WTC11 (cell line): ENCODE measurements around the gene ARHGAP10. TPM values are rescaled to one million over a fixed set of nuclear protein-coding genes. Genes with fewer than 3 reads are reported as not detected.
A peak's percentile ranks its signal among the peaks of the same experiment; 100 is the strongest.

Source experiments
- ATAC-seq: fragments of 200-7000 bp; cut with Tn5 transposase; 2 replicates; pipeline ENCODE4 v1.10.0; 2021; ENCODE audit warnings: mild to moderate bottlenecking, moderate library complexity
- CTCF ChIA-PET: fragments of 300-600 bp; sonication (Branson Sonifier 250); formaldehyde crosslinking; loops from one replicate; lab custom pipeline; 2021; ENCODE audit warnings: antibody characterized with exemption; lab: Charles Lee
- POLR2A ChIA-PET: fragments of 350-600 bp; sonication (Branson Sonifier 250); formaldehyde crosslinking; loops from one replicate; lab custom pipeline; 2021; ENCODE audit warnings: antibody characterized with exemption; lab: Charles Lee
- DNase-seq: peaks from one replicate; pipeline ENCODE4 v3.0.0; 2021; ENCODE audit warnings: low spot score
- H3K27ac Mint-ChIP-seq: 2 replicates; pipeline ENCODE4 v1.8.0; 2021; ENCODE audit warnings: mixed read lengths
- H3K27me3 Mint-ChIP-seq: 2 replicates; pipeline ENCODE4 v1.8.0; 2021; ENCODE audit warnings: low read depth, mild to moderate bottlenecking, moderate library complexity, mixed read lengths
- H3K36me3 Mint-ChIP-seq: 2 replicates; pipeline ENCODE4 v1.8.0; 2021; ENCODE audit warnings: mixed read lengths
- H3K4me1 Mint-ChIP-seq: 2 replicates; pipeline ENCODE4 v1.8.0; 2022; ENCODE audit warnings: mixed read lengths
- H3K4me3 Mint-ChIP-seq: 2 replicates; pipeline ENCODE4 v1.8.0; 2021; ENCODE audit warnings: mild to moderate bottlenecking, moderate library complexity, mixed read lengths
- H3K9me3 Mint-ChIP-seq: 2 replicates; pipeline ENCODE4 v1.8.0; 2021; ENCODE audit warnings: mixed read lengths
- AFF4 ChIP-seq: sonication (generic); formaldehyde crosslinking; IDR thresholded peaks from 2 replicates; pipeline ENCODE4 v1.8.1; 2023; ENCODE audit warnings: mild to moderate bottlenecking, missing genetic modification reagents, borderline replicate concordance
- ARID4B ChIP-seq: sonication (generic); formaldehyde crosslinking; IDR thresholded peaks from 2 replicates; pipeline ENCODE4 v1.8.0; 2023; ENCODE audit warnings: missing genetic modification reagents, mild to moderate bottlenecking, borderline replicate concordance
- EMX1 ChIP-seq: fragments of 250-450 bp; sonication (Bioruptor Pico); IDR thresholded peaks from 2 replicates; pipeline ENCODE4 v1.8.0; 2021; ENCODE audit warnings: mild to moderate bottlenecking
- ERG ChIP-seq: fragments of 250-450 bp; sonication (Bioruptor Pico); IDR thresholded peaks from 2 replicates; pipeline ENCODE4 v1.8.0; 2021; ENCODE audit warnings: mild to moderate bottlenecking
- FOXJ3 ChIP-seq: sonication (generic); formaldehyde crosslinking; IDR thresholded peaks from 2 replicates; pipeline ENCODE4 v1.9.0; 2021; ENCODE audit warnings: missing genetic modification reagents, mild to moderate bottlenecking, borderline replicate concordance
- FOXP4 ChIP-seq: sonication (generic); formaldehyde crosslinking; IDR thresholded peaks from 2 replicates; pipeline ENCODE4 v1.8.0; 2022; ENCODE audit warnings: mild to moderate bottlenecking, missing genetic modification reagents
- KAT7 ChIP-seq: sonication (generic); formaldehyde crosslinking; IDR thresholded peaks from 2 replicates; pipeline ENCODE4 v1.8.1; 2023; ENCODE audit warnings: missing genetic modification reagents, mild to moderate bottlenecking, borderline replicate concordance
- MYBL2 ChIP-seq: sonication (generic); formaldehyde crosslinking; IDR thresholded peaks from 2 replicates; pipeline ENCODE4 v1.8.1; 2023; ENCODE audit warnings: mild to moderate bottlenecking, moderate library complexity, missing genetic modification reagents
- NFYB ChIP-seq: sonication (generic); formaldehyde crosslinking; conservative IDR thresholded peaks from 2 replicates; pipeline ENCODE4 v1.8.0; 2022; ENCODE audit warnings: low read depth, missing genetic modification reagents
- RORB ChIP-seq: fragments of 250-450 bp; sonication (Bioruptor Pico); IDR thresholded peaks from 2 replicates; pipeline ENCODE4 v1.9.0; 2021; ENCODE audit warnings: mild to moderate bottlenecking
- SP1 ChIP-seq: sonication (generic); formaldehyde crosslinking; conservative IDR thresholded peaks from 2 replicates; pipeline ENCODE4 v1.8.1; 2022; ENCODE audit warnings: missing genetic modification reagents
- USF2 ChIP-seq: sonication (generic); formaldehyde crosslinking; IDR thresholded peaks from 2 replicates; pipeline ENCODE4 v1.8.1; 2023; ENCODE audit warnings: mild to moderate bottlenecking, missing genetic modification reagents, moderate library complexity
- ZBTB21 ChIP-seq: sonication (generic); formaldehyde crosslinking; IDR thresholded peaks from 2 replicates; pipeline ENCODE4 v1.8.1; 2023; ENCODE audit warnings: mild to moderate bottlenecking, missing genetic modification reagents, borderline replicate concordance
- ZMAT4 ChIP-seq: fragments of 250-450 bp; sonication (Bioruptor Pico); IDR thresholded peaks from 2 replicates; pipeline ENCODE4 v1.9.0; 2021; ENCODE audit warnings: mild to moderate bottlenecking
- ZNF219 ChIP-seq: sonication (generic); formaldehyde crosslinking; IDR thresholded peaks from 2 replicates; pipeline ENCODE4 v1.8.0; 2023; ENCODE audit warnings: missing genetic modification reagents, mild to moderate bottlenecking, borderline replicate concordance
- ZNF232 ChIP-seq: sonication (generic); formaldehyde crosslinking; IDR thresholded peaks from 2 replicates; pipeline ENCODE4 v1.8.0; 2022; ENCODE audit warnings: mild to moderate bottlenecking, missing genetic modification reagents
- ZNF396 ChIP-seq: fragments of 250-450 bp; sonication (Bioruptor Pico); IDR thresholded peaks from 2 replicates; pipeline ENCODE4 v1.8.0; 2021; ENCODE audit warnings: mild to moderate bottlenecking, moderate library complexity, borderline replicate concordance
- ZNF532 ChIP-seq: fragments of 250-450 bp; sonication (Bioruptor Pico); IDR thresholded peaks from 2 replicates; pipeline ENCODE4 v1.9.0; 2021; ENCODE audit warnings: mild to moderate bottlenecking, borderline replicate concordance
- ZSCAN18 ChIP-seq: fragments of 250-450 bp; sonication (Bioruptor Pico); IDR thresholded peaks from 2 replicates; pipeline ENCODE4 v2.1.2; 2022; ENCODE audit warnings: mild to moderate bottlenecking, moderate library complexity
- total RNA-seq: library from RNA; stranded (reverse); gene quantifications from 3 replicates; pipeline ENCODE4 v1.2.3, GENCODE V29; 2021

ARHGAP10 gene
- total RNA-seq, 1 experiment from 2014 or later: 9.6 TPM

GRCh38 chr4:148034813-148035212, 302.9 kb downstream of the ARHGAP10 start:
- ChIA-PET POLR2A (no interaction called here), CTCF (no interaction called here)
- H3K4me1 Mint-ChIP-seq: peaks cover 12% of the 10 kb centered on the region
- no peak overlapping the region for H3K4me3 Mint-ChIP-seq
- no peaks in the 10 kb centered on the region for H3K27me3 Mint-ChIP-seq
- H3K36me3 Mint-ChIP-seq: no peaks in the 10 kb centered on the region
- H3K9me3 Mint-ChIP-seq: peaks cover 5% of the 10 kb centered on the region; the same call in 1 of the 2 replicates
- ATAC-seq (0 out of 2 replicates have a peak, but pooled peaks have one; percentile 36), DNase-seq (no peak)
- no peak overlapping the region for H3K27ac Mint-ChIP-seq
- TF ChIP-seq EMX1 (CRISPR knock-in tag) (no peak), NFYB (CRISPR knock-in tag) (no peak), MYBL2 (CRISPR knock-in tag) (no peak), ZBTB21 (CRISPR knock-in tag) (no peak), KAT7 (no peak), ZSCAN18 (CRISPR knock-in tag) (no peak), RORB (CRISPR knock-in tag) (no peak), ZNF396 (CRISPR knock-in tag) (no peak), ZNF532 (CRISPR knock-in tag) (no peak), SP1 (no peak), ARID4B (CRISPR knock-in tag) (no peak), FOXP4 (no peak), FOXJ3 (no peak), ZNF219 (CRISPR knock-in tag) (no peak), ZNF232 (CRISPR knock-in tag) (no peak), ZMAT4 (CRISPR knock-in tag) (no peak), USF2 (CRISPR knock-in tag) (no peak), AFF4 (CRISPR knock-in tag) (no peak), ERG (CRISPR knock-in tag) (no peak)
